ENCODE results near the gene PHF21B.

Gene PHF21B

GRCh38 chr22:44955102-44955501 is 54.7 kb downstream of the PHF21B start:
- no peak for DNase-seq

- no peak for DNase-seq
These were observed 55.7 kb downstream of the PHF21B start for GRCh38 chr22:44954149-44954548.

GRCh38 chr22:44952863-44953746 is 56.7 kb downstream of the PHF21B start:
- no peak for DNase-seq

- DNase-seq, result no peak
These were observed 58.3 kb downstream of the PHF21B start for GRCh38 chr22:44951510-44951816.

GRCh38 chr22:44950806-44951509 is 58.8 kb downstream of the PHF21B start:
- DNase-seq, result no peak

GRCh38 chr22:44947846-44948245 is 62.0 kb downstream of the PHF21B start:
- DNase-seq, result no peak

- DNase-seq, result no peak
These were observed 62.8 kb downstream of the PHF21B start for GRCh38 chr22:44947049-44947448.

- no peak for DNase-seq
These were observed 64.8 kb downstream of the PHF21B start for GRCh38 chr22:44944883-44945601.

GRCh38 chr22:44943701-44944324 is 66.0 kb downstream of the PHF21B start:
- no peak for DNase-seq

- DNase-seq, result no peak
These were observed 66.7 kb downstream of the PHF21B start for GRCh38 chr22:44942979-44943700.

GRCh38 chr22:44942056-44942455 is 67.7 kb downstream of the PHF21B start:
- no peak for DNase-seq

- DNase-seq, result no peak
These were observed 68.6 kb downstream of the PHF21B start for GRCh38 chr22:44941207-44941606.

- DNase-seq, result no peak
These were observed 69.7 kb downstream of the PHF21B start for GRCh38 chr22:44940130-44940529.

GRCh38 chr22:44939451-44939850 is 70.4 kb downstream of the PHF21B start:
- no peak for DNase-seq

- no peak for DNase-seq
These were observed 70.9 kb downstream of the PHF21B start for GRCh38 chr22:44938886-44939285.

- no peak for DNase-seq
These were observed 72.6 kb downstream of the PHF21B start for GRCh38 chr22:44937216-44937615.

- no peak for DNase-seq
These were observed 73.6 kb downstream of the PHF21B start for GRCh38 chr22:44936201-44936600.

GRCh38 chr22:44935724-44936123 is 74.1 kb downstream of the PHF21B start:
- DNase-seq, result no peak

GRCh38 chr22:44934454-44934735 is 75.4 kb downstream of the PHF21B start:
- DNase-seq, result no peak

GRCh38 chr22:44933666-44934453 is 75.9 kb downstream of the PHF21B start:
- DNase-seq, result no peak

- DNase-seq, result no peak
These were observed 77.3 kb downstream of the PHF21B start for GRCh38 chr22:44932493-44932892.

- no peak for DNase-seq
These were observed 78.0 kb downstream of the PHF21B start for GRCh38 chr22:44931766-44932165.
